HG03342 (cell line): Measurements from ENCODE around the gene CCDC78.

ENCODE experiments used
- ATAC-seq: cut with Tn5 transposase; IDR thresholded peaks from one replicate; pipeline ENCODE4 v1.9.1; 2021; ENCODE audit warnings: mild to moderate bottlenecking, moderate library complexity; ENCODE audit not compliant: unreplicated experiment

CCDC78 gene

DNA sequence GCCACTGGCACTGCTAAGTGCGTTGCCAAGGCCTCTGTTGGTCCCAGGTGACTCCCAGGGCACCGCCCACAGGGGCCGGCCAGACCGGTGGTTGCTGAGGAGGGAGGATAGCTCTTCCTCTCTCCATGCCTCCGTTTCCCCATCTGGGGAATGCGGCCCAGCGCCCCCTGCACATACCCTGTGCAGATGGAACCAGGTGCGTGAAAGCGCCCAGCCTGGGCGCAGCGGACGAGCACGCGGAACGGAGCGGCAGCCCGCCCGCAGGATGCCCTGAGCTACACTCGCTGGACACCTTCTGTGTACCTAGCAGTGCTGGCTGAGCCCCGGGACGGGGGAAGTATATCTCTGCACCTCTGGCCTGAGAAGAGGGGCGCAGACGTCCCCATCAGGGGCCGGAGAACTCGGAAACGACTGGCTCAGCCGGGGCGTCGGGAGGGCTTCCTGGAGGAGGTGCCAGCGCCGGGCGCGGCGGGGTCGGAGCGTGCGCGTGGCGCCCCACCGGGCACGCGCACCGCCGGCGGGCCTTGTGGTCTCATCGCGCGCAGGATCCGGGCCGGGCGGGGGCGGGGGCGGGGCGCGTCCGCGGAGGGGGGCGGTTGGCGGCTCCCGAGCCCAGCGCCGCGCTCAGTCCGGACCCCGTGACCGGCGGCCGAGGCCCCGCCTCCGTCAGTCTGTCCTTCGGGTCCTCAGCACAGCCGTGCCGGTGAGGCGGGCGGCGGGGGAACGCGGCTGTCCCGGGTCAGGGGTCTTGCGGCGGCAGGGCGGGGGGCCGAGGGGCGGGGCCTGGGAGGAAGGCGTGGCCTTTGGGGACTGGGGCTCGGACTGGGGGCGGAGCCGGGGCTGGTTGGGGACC is at the start of gene CCDC78, which contains the start of gene HAGHL:
Gene CCDC78, minus strand, starts transcription at position 6 of the 853 bp plus-strand sequence. CDS start 76 bp downstream, outside the sequence.
Gene HAGHL, plus strand, starts transcription at position 669 of the 853 bp plus-strand sequence. CDS start 404 bp downstream, outside the sequence.
- ATAC-seq: no peak

- no peak for ATAC-seq
Measured at GRCh38 chr16:775236-775796, 49.1 kb upstream of the CCDC78 start.

- ATAC-seq: no peak
Measured at GRCh38 chr16:774086-775001, 48.1 kb upstream of the CCDC78 start.

GRCh38 chr16:772959-773358 is 46.7 kb upstream of the CCDC78 start:
- no peak for ATAC-seq

DNA sequence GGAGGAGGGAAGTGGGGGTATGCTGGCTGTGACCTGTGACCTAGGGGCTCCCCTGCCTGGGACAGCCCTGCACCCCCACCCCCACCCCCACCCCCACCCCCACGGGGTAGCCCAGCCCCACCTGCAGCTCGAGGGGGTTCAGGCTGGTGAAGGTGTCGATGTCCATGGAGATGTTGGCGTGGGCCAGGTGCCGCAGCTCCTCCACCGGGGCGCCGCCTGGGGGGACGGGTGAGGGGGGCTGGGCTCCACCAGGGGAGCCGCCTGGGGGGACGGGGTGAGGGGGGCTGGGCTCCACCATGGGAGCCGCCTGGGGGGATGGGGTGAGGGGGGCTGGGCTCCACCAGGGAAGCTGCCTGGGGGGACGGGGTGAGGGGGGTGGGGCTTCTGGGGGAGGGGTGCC is 44.2 kb upstream of the CCDC78 start:
- ATAC-seq: no peak

- no peak for ATAC-seq
Measured at GRCh38 chr16:769934-770333, 43.7 kb upstream of the CCDC78 start.

DNA sequence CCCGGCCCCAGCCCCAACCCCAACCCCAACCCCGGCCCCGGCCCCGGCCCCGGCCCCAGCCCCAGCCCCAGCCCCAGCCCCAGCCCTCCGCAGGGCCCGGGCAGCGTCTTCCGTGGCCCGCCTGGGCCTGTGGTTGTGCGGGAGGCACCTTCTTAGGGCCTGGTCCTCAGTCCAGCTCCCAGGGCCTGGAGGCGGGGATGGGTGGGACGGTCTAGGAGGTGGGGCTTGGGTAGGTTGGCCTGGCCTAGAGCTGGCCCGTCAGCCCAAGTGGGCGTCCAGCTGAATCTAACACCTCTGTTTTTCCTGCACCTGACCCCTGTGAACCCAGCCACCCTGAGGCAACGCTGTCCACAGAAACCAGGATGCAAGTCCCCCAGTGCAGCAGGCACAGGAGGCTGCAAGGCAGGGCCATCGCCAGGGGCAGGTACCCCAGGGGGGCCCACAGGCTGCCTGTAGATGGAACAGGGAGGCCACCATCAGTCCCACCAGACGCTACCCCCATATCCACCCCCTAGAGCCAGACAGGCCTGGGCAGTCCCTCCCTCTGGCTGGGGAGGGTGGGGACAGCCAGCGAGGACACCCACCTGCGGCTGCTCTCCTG is 43.0 kb upstream of the CCDC78 start:
- ATAC-seq: no peak

DNA sequence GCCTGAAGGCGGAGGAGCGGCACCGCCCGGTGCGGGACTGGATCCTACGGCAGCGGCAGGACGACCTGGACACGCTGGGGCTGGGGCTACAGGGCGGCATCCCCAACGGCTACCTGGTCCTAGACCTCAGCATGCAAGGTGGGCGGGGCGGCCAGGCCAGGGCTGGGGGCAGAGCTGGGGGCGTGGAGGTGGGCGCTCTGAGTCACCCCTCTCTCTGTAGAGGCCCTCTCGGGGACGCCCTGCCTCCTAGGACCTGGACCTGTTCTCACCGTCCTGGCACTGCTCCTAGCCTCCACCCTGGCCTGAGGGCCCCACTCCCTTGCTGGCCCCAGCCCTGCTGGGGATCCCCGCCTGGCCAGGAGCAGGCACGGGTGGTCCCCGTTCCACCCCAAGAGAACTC is 42.2 kb upstream of the CCDC78 start:
- ATAC-seq: no peak

DNA sequence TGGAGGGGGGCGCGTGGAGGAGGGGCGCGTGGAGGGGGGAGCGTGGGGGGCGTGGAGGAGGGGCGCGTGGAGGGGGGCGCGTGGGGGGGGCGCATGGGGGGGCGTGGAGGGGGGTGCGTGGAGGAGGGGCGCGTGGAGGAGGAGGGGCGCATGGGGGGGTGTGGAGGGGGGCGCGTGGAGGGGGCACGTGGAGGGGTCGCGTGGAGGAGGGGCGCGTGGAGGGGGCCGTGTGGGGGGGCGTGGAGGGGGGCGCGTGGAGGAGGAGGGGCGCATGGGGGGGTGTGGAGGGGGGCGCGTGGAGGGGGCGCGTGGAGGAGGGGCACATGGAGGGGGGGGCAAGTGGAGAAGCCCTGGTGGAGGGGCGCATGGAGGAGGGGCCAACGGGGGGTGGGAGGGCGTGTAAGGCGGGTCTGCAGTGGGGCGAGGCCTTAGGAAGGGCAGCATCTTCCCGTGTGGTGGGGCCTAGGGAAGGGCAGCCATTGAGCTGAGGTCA is 41.5 kb upstream of the CCDC78 start:
- ATAC-seq: no peak

GRCh38 chr16:766820-767640 is 40.8 kb upstream of the CCDC78 start:
- no peak for ATAC-seq

DNA sequence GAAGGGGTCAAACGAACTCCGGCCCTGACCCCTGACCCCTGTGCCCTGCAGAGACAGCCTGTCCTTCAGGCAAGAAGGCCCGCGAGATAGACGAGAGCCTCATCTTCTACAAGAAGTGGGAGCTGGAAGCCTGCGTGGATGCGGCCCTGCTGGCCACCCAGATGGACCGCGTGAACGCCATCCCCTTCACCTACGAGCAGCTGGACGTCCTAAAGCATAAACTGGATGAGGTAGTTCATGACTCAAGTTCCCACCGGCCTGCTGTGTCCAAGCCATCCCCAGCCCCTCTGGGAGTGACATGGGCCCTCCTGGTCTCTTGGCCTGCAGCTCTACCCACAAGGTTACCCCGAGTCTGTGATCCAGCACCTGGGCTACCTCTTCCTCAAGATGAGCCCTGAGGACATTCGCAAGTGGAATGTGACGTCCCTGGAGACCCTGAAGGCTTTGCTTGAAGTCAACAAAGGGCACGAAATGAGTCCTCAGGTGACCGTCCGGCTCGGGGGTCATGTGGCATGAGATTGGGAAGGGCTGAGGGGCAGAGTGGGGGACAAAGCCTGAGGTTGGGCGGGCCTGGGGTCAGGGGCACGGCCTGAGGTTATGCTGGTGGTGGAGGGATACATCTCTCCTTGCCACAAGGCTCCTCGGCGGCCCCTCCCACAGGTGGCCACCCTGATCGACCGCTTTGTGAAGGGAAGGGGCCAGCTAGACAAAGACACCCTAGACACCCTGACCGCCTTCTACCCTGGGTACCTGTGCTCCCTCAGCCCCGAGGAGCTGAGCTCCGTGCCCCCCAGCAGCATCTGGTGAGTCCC is 40.0 kb upstream of the CCDC78 start:
- ATAC-seq: no peak

GRCh38 chr16:765488-765865 is 39.2 kb upstream of the CCDC78 start:
- no peak for ATAC-seq

- no peak for ATAC-seq
Measured at GRCh38 chr16:764848-765487, 38.7 kb upstream of the CCDC78 start.

DNA sequence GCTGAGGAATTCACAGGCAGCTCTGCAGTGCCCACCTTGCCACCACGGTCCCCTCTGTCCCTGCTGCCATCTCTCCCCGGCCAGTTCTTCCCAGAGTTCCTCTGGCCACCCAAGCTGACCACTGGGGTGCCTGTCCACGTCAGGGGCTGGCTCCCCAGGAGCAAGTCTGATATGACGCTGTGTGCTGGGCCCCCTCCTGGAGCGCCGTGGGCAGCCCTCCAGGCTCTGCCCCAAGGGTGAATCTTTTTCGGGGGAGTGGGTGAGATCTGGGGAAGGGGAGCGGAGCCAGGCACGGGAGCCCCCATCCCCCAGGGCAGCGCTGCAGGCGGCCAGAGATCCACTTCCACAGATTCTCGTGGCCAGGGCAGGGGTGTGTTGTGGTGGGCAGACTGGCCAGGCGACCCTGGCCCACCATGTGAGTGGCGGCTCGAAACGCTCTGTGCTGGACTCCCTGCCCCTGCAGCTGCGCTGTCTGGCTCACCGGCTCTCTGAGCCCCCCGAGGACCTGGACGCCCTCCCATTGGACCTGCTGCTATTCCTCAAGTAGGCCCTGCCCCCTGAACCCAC is 38.0 kb upstream of the CCDC78 start:
- no peak for ATAC-seq

DNA sequence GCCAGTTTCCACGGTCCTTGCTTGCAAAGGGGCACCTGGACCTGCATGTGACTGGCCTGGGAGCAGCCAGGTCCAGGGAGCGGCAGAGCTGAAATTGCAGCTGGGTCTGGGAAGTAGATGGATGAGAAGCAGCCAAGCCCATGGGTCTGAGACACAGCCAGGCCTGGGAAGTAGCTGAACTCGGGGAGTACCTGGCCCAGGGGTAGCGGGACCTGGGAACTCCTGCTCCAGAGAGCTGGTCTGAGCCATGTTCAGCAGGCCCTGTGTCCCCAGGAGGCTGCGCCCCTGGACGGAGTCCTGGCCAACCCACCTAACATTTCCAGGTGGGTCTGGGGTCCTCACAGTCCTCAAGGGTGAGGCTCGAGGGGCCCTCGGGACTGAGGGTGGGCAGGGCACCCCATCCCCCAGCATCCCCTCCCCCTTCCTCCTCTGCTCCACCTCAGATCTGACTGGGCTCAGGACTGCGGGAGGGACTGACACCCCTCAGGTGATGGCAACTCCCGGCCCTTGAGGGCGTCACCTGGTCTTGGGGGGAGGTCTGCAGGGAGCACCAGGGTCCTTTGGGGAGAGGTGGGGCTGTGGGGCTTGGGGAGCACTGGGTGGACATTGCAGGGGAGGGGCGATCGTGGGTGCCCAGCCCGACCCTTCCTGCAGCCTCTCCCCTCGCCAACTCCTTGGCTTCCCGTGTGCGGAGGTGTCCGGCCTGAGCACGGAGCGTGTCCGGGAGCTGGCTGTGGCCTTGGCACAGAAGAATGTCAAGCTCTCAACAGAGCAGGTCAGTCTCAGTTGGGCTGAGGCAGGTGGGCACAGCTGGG is 37.3 kb upstream of the CCDC78 start:
- no peak for ATAC-seq

DNA sequence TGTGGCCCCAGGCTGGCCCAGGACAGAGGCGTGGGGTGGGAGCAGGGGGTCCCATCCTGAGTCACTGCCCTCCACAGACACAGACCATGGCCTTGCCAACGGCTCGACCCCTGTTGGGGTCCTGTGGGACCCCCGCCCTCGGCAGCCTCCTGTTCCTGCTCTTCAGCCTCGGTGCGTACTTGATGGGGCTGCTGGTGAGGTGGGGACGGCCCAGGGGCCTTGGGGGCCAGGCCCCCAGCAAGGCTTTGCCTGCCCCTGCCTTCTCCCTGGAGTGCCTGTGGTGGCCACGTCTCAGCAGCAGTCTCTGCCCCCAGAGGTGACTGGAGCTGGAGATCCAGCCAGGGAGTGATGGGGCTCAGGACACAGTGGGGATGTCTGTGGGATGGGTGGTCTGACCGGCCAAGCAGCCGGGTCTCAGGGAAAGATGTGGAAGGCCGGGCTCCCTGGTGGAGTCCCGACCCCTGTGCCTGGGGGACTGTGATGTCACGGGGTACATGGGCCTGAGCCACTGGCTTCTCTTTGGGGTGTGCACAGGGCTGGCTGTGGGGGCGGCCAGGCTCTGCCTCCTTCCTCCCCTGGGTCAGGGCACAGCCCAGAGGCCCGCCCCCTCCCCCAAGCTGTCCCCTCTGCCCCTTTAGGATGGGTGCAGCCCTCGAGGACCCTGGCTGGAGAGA is 36.5 kb upstream of the CCDC78 start:
- ATAC-seq: no peak
